Smooth muscle cell (in vitro differentiated cells): ENCODE results near the gene ARHGDIB. TPM values are rescaled to one million over a fixed set of nuclear protein-coding genes. Genes with fewer than 3 reads are reported as not detected.

ENCODE experiments used
- DNase-seq: peaks from one replicate; lab custom pipeline; 2025; ENCODE audit not compliant: unreplicated experiment; lab: John Stamatoyannopoulos, UW
- H2AFZ ChIP-seq: fragments of 200-600 bp; sonication (generic); 2 replicates; pipeline ENCODE4 v1.6.0; 2016; ENCODE audit warnings: antibody characterized with exemption, low read depth, mild to moderate bottlenecking
- H3F3A ChIP-seq: fragments of 200-600 bp; sonication (generic); 2 replicates; pipeline ENCODE4 v1.6.0; 2017; ENCODE audit warnings: antibody characterized with exemption, low read depth
- H3K27ac ChIP-seq: fragments of 200-600 bp; sonication (generic); 2 replicates; pipeline ENCODE4 v1.5.1; 2016; ENCODE audit warnings: low read depth, mild to moderate bottlenecking
- H3K27me3 ChIP-seq: fragments of 200-600 bp; sonication (generic); 2 replicates; pipeline ENCODE4 v1.6.1; 2016; ENCODE audit warnings: low read depth, mild to moderate bottlenecking
- H3K36me3 ChIP-seq: fragments of 200-600 bp; sonication (generic); 2 replicates; pipeline ENCODE4 v1.5.1; 2016; ENCODE audit warnings: low read depth
- H3K4me1 ChIP-seq: fragments of 200-600 bp; sonication (generic); 2 replicates; pipeline ENCODE4 v1.5.1; 2016; ENCODE audit warnings: low read depth
- H3K4me2 ChIP-seq: fragments of 200-600 bp; sonication (generic); 2 replicates; pipeline ENCODE4 v1.6.0; 2016; ENCODE audit warnings: mild to moderate bottlenecking
- H3K4me3 ChIP-seq: fragments of 200-600 bp; sonication (generic); 2 replicates; pipeline ENCODE4 v1.5.1; 2016; ENCODE audit warnings: mild to moderate bottlenecking
- H3K79me2 ChIP-seq: fragments of 200-600 bp; sonication (generic); 2 replicates; pipeline ENCODE4 v1.6.0; 2016; ENCODE audit warnings: low read depth, mild to moderate bottlenecking
- H3K9ac ChIP-seq: fragments of 200-600 bp; sonication (generic); 2 replicates; pipeline ENCODE4 v1.6.0; 2016; ENCODE audit warnings: low read depth
- H3K9me3 ChIP-seq: fragments of 200-600 bp; sonication (generic); replicated peaks from 2 replicates; pipeline ENCODE4 v1.5.1; 2016; ENCODE audit warnings: low read depth
- H4K20me1 ChIP-seq: fragments of 200-600 bp; sonication (generic); 2 replicates; pipeline ENCODE4 v1.6.0; 2016; ENCODE audit warnings: low read depth
- WGBS: methylation state at CpG from one replicate; pipeline ENCODE4 v1.1.7; 2016; ENCODE audit warnings: low lambda C conversion rate; 5-methylcytosine and 5-hydroxymethylcytosine counted together
- polyA plus RNA-seq: library from polyadenylated mRNA; unstranded; fragments of >200 nt; fragmentation: Nextera tagmentation; extraction: Ambion mirVana; gene quantifications from 2 replicates; pipeline ENCODE4 v1.2.1, GENCODE V29; 2016
- total RNA-seq: library from RNA; depleted of rRNA; stranded (reverse); fragments of >200 nt; gene quantifications from 2 replicates; pipeline ENCODE4 v1.2.3, GENCODE V29; 2014
- TF ChIP-seq, protein P1 (sequence below): fragments of 200-600 bp; sonication (generic); IDR thresholded peaks from 2 replicates; pipeline ENCODE4 v1.5.1; 2017; ENCODE audit warnings: borderline replicate concordance, mild to moderate bottlenecking, antibody characterized with exemption; ENCODE audit not compliant: insufficient read depth, poor library complexity, severe bottlenecking

ARHGDIB gene
- total and polyA plus RNA-seq, 2 experiments from 2014 or later: 35.8 to 36.4 TPM

DNA sequence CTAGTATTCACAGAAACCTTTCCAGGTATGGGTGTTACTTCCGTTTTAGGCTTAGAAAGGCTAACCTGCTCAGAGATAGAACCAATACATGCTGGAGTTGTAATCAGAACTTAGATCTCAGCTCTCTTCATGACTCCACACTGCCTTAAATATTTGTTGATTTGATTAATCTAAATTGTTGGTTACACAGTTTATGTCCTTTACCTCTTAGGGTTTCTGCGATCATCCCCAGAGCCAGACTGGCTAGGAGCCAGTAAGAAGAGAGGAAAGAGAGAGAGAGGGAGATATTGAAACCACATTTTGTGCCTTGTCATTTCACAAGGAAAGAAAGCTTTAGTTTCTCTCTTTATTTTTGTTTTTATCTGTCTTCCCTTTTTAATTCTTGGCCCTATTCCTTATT lies 58.9 kb downstream of the ARHGDIB start:
- no peak for DNase-seq
- Histone ChIP-seq H3K36me3 (no peaks in the 10 kb centered on the region), H3K27me3 (no peaks in the 10 kb centered on the region), H3K4me1 (peaks cover 11% of the 10 kb centered on the region), H2AFZ (peak overlapping the region; percentile 45), H3F3A (peaks cover 14% of the 10 kb centered on the region), H3K4me3 (no peak overlapping the region), H3K4me2 (peak overlapping the region; percentile 33), H3K27ac (peak overlapping the region; percentile 38), H3K9me3 (no peaks in the 10 kb centered on the region), H4K20me1 (no peaks in the 10 kb centered on the region), H3K9ac (no peak overlapping the region), H3K79me2 (no peaks in the 10 kb centered on the region)
- 62% methylated on average over 2 of the region's 2 CpGs for WGBS
- TF ChIP-seq, protein P1, sequence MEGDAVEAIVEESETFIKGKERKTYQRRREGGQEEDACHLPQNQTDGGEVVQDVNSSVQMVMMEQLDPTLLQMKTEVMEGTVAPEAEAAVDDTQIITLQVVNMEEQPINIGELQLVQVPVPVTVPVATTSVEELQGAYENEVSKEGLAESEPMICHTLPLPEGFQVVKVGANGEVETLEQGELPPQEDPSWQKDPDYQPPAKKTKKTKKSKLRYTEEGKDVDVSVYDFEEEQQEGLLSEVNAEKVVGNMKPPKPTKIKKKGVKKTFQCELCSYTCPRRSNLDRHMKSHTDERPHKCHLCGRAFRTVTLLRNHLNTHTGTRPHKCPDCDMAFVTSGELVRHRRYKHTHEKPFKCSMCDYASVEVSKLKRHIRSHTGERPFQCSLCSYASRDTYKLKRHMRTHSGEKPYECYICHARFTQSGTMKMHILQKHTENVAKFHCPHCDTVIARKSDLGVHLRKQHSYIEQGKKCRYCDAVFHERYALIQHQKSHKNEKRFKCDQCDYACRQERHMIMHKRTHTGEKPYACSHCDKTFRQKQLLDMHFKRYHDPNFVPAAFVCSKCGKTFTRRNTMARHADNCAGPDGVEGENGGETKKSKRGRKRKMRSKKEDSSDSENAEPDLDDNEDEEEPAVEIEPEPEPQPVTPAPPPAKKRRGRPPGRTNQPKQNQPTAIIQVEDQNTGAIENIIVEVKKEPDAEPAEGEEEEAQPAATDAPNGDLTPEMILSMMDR: no peak

DNA sequence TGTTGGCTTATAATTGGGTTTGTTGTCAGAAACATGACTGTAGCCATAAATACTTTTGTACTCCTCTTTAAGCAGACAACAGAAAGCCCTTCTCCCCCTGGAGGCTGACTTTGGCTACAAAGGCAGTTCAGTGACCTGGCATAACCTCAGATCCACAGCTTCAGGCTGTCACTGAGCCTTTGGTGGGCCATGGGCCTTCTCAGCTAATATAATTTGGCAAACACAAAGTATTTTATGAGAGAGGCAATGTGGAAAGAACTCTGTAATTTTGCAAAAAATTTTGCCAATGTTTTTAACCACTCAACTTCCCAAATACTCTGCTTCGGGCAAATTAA lies 60.2 kb downstream of the ARHGDIB start:
- TF ChIP-seq, protein P1: no peak
- 94% methylated on average over 1 of the region's 1 CpG for WGBS
- H3F3A ChIP-seq: peaks cover 25% of the 10 kb centered on the region

DNA sequence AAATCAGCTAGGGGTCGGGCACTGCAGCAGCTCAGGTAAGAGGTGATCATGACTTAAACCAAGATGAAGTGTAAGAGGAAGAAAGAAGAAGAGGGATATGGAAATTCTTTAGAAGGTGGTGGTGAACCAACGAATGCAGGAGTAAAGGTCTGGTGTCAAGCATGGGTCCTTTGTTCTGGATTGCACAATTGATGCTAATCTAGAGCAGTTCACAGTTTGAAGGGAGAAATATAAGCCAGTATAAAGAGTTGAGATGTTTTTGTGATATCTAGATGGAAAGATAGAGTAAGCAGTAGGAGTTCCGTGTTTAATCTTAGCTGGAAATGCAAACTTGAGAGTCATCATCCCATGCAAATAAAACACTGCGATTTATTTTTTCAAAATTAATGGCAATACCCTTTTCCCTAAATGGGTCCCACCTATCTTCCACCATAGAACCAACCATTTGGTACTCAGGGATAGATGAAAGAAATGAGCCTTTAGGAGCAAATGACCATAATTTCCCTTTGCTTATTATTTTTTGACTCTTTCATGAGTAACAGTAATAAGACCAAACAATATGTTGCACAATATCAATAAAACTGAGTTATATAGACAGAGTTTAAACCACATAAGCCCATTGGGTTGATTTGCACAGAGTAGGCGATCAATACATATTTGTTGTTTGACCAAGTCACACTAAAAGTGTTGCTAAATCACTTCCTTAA lies 60.7 kb downstream of the ARHGDIB start:
- H3K9ac ChIP-seq: no peak overlapping the region
- peaks cover 26% of the 10 kb centered on the region for H3F3A ChIP-seq
- DNase-seq: no peak
- peaks cover 24% of the 10 kb centered on the region for H3K4me1 ChIP-seq
- H4K20me1 ChIP-seq: no peaks in the 10 kb centered on the region
- peak overlapping the region; percentile 43 for H3K27ac ChIP-seq
- TF ChIP-seq, protein P1: no peak
- H2AFZ ChIP-seq: peak overlapping the region; percentile 50
- H3K27me3 ChIP-seq: no peaks in the 10 kb centered on the region
- WGBS: 79% methylated on average over 5 of the region's 5 CpGs
- no peaks in the 10 kb centered on the region for H3K36me3 ChIP-seq
- no peak overlapping the region for H3K4me3 ChIP-seq
- H3K79me2 ChIP-seq: no peaks in the 10 kb centered on the region
- H3K9me3 ChIP-seq: no peaks in the 10 kb centered on the region
- H3K4me2 ChIP-seq: no peak overlapping the region

More for the DNA sequence above, 60.2 kb downstream of the ARHGDIB start:
- no peak for DNase-seq
- Histone ChIP-seq H3K9ac (no peak overlapping the region), H3K79me2 (no peaks in the 10 kb centered on the region), H3K4me1 (peaks cover 21% of the 10 kb centered on the region), H3K27me3 (no peaks in the 10 kb centered on the region), H3K36me3 (no peaks in the 10 kb centered on the region), H3K4me2 (no peak overlapping the region), H3K4me3 (no peak overlapping the region), H2AFZ (peak overlapping the region; percentile 20), H3K9me3 (no peaks in the 10 kb centered on the region), H4K20me1 (no peaks in the 10 kb centered on the region), H3K27ac (no peak overlapping the region)

DNA sequence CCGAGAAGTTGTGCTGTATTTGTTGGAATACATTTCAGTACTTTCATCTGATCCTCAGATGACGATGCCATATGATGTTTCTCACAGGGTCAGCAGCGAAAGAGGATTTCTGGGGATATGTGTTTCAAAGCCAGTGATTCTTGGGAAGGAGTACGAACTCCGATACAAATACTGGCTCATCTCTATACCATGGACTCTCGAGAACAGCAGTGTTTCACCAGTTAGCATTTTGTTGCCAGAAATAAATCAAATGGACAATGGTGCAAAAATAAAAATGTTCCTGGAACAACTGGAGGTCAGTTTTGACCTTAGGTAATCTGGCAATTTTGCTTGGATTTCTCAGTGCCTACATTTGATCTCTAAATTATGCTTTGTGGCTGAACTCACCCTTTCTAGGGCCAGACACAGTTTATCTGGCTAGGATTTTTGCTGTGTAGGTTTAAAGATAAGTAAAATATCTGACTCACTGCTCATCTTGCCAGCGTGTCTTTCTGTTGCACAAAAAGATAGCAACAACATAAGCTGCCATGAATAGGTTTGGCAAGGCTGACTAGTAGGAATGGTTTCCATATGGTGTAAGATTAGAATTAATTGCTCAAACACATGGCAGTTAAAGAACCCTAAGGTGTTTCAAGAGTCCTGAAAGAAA lies 64.8 kb downstream of the ARHGDIB start:
- Histone ChIP-seq H3K9ac (peak overlapping the region; percentile 69), H3K4me1 (peaks cover 37% of the 10 kb centered on the region), H3K4me2 (peak overlapping the region; percentile 76), H2AFZ (peak overlapping the region; percentile 70), H3K4me3 (peak overlapping the region; percentile 27), H3F3A (peaks cover 41% of the 10 kb centered on the region), H4K20me1 (no peaks in the 10 kb centered on the region), H3K9me3 (no peaks in the 10 kb centered on the region), H3K36me3 (no peaks in the 10 kb centered on the region), H3K27me3 (no peaks in the 10 kb centered on the region), H3K79me2 (no peaks in the 10 kb centered on the region), H3K27ac (peak overlapping the region; percentile 96)
- no peak for DNase-seq
- TF ChIP-seq, protein P1: no peak
- WGBS: 17% methylated on average over 7 of the region's 7 CpGs
